HG03521 (cell line): ENCODE results near the gene ATXN2.

ENCODE experiments used
- ATAC-seq: cut with Tn5 transposase; IDR thresholded peaks from one replicate; pipeline ENCODE4 v1.9.1; 2021; ENCODE audit warnings: mild to moderate bottlenecking, moderate library complexity; ENCODE audit not compliant: unreplicated experiment

Gene ATXN2

GRCh38 chr12:111440152-111440551 lies 159.0 kb downstream of the ATXN2 start:
- no peak for ATAC-seq

GRCh38 chr12:111439657-111440151 lies 159.4 kb downstream of the ATXN2 start:
- no peak for ATAC-seq

- no peak for ATAC-seq
These were observed 160.6 kb downstream of the ATXN2 start for GRCh38 chr12:111438481-111438880.

- no peak for ATAC-seq
These were observed 161.2 kb downstream of the ATXN2 start for GRCh38 chr12:111437816-111438454.

- no peak for ATAC-seq
These were observed 162.3 kb downstream of the ATXN2 start for GRCh38 chr12:111436811-111437210.

- no peak for ATAC-seq
These were observed 162.8 kb downstream of the ATXN2 start for GRCh38 chr12:111436266-111436665.

- ATAC-seq, result no peak
These were observed 163.4 kb downstream of the ATXN2 start for GRCh38 chr12:111435661-111436201.

- peak; percentile 61 for ATAC-seq
These were observed 164.3 kb downstream of the ATXN2 start for GRCh38 chr12:111434680-111435338.

- ATAC-seq, result no peak
These were observed 165.1 kb downstream of the ATXN2 start for GRCh38 chr12:111434049-111434448.

GRCh38 chr12:111431772-111432171 lies 167.3 kb downstream of the ATXN2 start:
- ATAC-seq, result no peak

GRCh38 chr12:111430433-111431353 lies 168.4 kb downstream of the ATXN2 start:
- no peak for ATAC-seq

GRCh38 chr12:111429828-111430432 lies 169.2 kb downstream of the ATXN2 start:
- ATAC-seq, result no peak

GRCh38 chr12:111428728-111429175 lies 170.4 kb downstream of the ATXN2 start:
- no peak for ATAC-seq

GRCh38 chr12:111428081-111428727 lies 170.9 kb downstream of the ATXN2 start:
- ATAC-seq, result no peak

GRCh38 chr12:111427417-111428074 lies 171.6 kb downstream of the ATXN2 start:
- no peak for ATAC-seq

GRCh38 chr12:111426344-111427185 lies 172.6 kb downstream of the ATXN2 start:
- no peak for ATAC-seq

- ATAC-seq, result no peak
These were observed 173.5 kb downstream of the ATXN2 start for GRCh38 chr12:111425655-111426054.

GRCh38 chr12:111424793-111425251 lies 174.3 kb downstream of the ATXN2 start:
- no peak for ATAC-seq
